HG03066 (cell line): ENCODE results near the gene PAX2.

Experiments used
- ATAC-seq: cut with Tn5 transposase; IDR thresholded peaks from one replicate; pipeline ENCODE4 v1.9.1; 2021; ENCODE audit warnings: low read depth; ENCODE audit not compliant: unreplicated experiment

Gene PAX2

DNA sequence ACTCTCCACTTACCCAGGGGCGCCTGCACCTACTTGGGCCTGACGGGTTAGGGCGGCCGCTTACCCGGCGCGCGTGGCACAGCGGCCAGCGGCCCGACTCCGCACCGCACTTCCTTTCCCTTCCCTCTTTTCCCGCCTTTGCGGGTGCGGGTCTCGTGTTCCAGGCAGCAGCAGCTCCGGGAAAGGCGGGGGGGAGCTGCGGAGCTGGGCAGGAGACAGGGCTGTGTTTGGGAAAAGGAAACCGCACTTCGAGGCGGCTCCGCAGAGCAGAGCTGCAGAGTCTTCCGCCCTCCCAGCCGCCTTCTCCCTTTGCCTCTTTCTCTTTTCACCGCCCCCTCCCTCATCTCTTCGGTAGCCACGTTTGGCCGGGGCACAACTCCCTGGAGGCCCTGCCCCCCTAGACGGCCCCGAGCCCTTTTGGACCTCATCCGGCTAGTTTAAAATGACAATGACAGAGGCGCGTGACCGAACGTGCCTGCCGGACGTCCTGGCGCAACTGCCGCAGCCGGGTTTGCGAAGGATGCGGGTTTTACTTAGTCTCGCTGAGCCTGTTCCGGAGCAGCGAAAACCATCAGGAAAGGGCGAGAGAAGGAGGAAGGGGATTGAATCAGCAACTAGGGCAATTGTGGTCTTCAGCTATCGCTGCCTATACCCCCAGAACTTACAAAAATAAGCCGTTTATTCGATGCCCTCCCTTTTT lies 7.9 kb upstream of the PAX2 start:
- no peak for ATAC-seq

DNA sequence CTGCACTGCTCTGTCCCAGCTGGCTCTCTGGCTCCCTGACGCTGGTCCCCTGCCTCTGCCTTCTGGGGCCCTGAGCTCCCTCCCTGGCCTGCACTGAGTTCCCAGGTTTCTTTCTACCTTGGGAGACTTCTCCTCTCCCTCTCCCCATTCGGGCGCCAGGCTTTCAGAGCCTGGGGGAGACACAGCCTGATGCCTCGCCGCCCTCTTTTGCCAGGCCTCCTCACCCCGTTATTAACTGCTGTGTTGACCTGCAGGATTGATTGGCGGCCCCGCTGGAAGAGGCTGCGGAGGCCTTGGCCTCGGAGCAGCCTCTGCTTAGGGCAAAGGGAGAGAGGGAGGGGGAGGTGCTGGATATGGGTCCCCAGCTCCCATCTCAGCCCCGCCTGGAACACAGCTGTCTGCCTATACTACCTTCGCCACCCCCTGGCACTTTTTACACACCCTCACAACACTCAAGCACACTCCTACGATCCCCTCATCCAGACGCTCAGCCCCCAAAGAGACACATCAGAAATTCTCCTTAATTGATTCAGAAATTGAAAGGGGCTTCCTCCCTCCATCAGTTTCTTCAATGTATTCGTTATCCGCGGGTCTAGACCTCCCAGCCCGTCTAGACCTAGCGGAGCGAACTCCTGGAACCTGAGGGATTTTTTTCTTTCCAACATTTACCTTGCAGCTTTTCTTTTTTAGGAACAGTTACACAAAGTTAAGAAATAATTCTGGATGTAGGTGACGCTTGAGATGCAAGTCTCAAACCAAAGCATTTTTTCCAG lies 7.1 kb upstream of the PAX2 start:
- no peak for ATAC-seq

DNA sequence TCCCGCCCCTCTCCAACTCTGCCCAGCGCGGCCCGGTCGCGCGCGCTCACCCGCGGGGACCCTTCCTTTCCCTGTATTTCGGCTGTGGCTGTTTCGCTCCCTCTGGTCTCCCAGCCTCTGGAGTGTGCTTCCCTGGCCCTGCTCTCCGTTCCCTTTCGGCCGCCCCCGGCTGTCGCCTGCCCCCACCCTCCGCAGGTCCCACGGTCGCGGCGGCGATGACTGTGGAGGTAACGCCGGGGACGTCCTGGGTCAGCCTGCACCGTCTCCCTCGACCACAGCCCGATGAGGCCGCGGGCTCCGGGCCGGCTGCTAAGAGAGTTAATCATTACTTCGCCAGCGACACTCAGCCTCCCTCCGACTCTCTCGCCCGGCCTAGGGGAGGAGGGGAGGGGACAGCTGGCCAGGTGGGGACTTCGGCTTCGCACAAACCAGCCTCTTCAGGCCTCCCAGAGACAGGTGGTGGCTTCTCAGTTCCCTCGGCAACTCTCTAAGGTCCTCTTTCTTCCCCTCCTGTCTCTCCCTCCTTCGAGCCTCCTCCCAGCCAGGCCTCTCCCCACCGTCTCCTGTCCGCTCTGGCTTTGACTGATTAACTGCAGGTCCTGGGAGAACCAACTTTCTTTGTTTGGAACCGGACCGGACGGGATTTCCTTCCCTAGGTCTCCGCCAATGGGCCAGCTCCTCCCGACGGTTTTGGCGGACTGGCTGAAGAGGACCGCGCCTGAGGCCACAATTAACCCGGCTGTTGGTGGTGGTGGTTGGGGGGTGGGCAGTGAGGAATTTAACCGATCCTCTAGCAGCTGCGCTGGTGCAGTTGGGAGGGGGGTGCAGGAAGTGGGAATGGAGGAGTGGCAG lies 5.6 kb upstream of the PAX2 start:
- no peak for ATAC-seq

DNA sequence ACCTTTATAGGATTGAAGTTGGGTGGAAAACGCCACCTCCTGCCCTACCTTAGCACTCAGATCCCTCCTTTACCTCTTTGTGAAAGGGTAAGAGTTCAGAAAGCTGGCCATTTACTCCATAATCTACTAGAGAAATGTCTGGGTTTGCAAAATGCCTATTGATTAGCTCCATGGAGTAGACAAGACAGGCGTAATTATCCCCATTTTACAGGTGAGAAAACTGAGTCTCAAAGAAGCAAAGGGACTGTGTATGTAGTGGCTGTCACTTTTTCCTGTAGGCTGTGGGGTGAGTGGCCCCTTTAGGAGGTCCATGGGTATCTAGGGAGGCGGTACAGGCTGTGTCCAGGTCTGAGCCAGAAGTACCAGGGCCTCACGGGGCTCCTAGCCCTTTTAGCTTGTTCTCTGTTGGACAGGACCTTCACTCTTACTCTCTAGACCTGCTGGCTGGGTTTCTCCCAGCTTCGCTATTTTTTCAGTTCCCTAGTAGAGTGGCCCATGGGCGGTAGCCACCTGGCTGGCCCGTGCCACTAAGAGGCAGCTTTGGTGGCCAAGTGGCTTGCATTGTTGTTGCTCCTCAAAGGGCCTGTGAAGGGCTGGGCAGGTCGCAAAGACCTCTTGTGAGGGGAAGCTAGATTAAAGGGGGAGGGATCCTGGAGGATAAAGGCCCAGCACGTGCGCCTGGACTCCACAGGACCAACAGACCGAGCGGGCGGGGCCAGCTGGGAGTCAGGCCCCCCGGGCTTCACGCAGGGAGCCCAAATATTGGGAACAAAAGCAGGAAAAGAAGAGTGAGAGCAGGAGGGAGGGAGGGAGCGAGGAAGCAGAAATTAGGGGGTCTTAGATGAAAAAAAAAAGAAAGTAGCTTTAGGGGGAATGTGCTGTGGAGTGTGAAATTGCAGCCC lies 4.7 kb upstream of the PAX2 start:
- no peak for ATAC-seq

DNA sequence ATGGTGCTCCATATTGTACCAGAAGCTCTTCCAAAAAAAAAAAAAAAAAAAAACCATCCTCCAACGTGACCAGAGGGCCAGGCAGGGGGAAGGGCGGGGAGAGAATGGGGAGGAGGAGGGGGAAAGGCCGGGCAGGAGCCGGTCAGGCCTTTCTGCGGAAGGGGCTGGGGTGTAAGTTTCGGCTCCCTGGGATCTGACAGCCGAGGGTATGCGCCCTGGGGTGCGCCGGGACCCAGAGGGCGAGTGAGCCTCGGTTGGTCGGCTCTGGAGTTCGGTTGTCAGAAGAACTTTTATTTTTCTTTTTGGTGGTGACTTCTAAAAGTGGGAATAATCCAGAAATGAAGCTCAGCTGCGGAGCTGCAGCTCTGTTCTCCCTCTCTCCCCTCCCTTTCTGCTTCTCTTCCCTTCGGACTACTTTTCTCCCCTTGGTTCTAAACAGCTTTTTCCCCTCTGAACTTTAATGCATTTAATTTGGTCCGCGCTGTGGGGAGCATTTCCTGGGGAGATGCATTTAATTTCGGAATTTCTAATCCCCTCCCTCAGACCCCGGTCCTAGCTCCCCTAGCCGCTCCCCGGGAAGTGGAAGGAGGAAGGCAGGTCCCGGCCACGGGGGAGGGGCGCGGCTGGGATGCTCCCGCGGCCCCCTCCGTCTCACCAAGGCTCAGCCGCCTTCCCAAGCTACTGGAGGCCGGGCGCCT lies 3.9 kb upstream of the PAX2 start:
- no peak for ATAC-seq

DNA sequence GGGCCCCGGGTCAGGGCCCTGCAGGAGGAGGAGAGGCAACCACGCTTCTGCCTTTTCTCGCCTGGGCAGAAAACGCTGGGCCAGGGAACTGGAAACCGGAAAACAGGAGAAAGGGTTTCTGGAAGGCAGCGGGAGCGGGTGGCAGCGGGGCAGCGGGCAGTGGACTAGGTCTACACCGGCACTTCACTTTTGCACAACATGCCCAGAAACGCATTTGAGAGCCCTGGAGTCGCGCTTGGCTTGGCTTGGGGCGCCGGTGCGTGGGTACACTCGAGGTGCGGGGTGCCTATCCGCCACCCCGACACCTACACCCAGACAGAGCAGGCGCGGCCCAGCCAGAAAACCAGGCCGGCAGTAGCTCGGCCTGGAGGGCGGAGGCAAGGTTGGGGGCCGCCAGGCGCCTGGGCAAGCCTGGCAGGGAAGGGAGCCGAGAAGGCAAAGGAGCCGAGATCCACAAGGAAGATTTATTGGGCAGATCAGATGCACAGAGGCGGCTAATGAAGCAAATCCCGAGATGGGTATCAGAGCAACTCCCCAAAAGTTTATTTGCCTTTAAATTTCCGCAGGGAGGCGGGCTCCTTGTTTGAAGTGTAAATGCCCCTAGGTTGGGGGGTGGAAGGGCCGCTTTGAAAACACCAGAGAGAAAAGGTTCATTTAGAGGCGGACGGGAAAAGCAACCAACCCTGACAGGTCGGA lies 3.2 kb upstream of the PAX2 start:
- no peak for ATAC-seq

DNA sequence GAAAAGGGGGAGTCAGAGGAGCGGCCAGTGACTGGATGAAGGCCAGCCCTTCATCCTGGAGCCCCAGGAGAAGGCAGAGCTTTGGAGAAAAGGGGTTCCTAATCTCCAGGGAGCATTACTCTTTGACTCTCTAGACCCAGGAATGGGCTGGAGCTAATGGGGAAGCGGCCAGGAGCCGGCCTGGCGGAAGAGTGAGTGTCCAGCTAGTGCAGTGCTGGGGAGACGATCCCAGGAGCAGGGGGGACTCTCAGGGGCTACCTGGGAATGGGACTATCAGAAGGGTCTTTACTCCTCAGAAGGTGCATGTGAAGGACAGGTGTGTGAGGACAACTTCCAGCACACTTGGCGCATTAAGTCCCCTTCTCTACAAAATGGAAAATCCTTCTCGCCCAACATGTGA lies 2.4 kb upstream of the PAX2 start:
- ATAC-seq, result no peak

DNA sequence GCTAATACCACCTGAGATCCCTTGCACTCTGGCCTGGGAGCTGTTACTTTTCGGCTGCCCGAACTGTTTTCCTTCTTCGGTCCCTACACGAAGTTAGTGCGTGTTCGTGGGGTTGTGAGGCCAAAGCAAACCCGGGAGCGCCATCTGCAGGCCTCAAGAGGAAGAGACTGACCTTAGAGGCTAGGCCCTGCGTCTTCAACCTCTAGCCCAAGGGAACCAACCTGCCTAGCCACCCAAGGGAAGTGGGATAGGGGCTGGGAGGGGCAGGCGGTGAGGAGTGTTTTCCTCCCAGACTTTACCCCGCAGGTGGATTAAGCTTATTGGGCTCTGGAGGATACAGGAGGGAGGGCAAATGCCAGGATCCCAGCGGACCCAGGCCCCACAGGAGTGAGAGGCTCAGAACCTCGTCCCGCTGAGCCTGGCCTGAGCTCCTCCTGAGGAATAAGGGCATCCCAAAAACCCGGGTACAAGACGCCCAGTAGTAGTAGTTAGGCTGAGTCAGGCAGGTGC lies 1.7 kb upstream of the PAX2 start:
- ATAC-seq, result no peak

DNA sequence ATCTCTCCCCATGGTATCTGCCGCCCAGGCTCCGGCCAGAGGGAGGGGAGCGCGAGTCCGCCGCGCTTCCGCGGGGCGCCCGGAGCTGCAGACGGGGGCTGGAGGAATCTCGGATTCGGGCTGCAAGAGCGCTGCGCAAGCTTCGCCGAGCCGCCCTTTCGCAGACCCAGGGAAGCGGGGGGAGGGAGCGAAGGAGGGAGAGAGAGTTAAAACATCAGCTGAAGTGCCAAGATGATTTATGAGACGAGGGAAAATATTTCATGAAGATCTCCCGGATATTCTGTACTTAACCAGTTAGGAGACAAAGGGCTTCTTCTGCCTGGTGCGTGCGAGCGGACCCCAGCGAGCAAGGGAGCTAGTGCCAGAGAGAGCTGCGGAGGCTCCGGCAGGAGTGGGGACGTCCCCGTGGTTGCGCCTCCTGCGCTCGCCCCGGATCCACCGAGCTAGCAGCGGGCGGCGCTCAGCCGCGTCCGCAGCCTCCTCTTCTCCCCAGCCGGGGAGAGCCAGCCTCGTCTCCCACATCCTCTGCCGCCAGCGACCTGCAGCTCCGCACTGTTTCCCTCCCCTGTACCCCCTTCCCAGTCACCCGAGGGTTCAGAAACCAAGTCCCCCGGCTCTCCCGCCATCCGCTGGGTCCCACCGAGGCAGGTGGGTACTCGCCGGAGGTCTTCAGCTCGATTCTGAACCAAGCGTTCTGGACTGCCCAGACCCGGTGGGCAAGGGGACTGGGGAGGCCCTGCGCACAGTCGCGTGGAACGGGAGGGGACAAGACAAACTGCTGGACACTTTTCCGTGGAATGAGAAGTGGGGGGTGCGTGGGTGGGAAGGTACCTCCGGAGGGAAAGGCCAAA lies 1.0 kb upstream of the PAX2 start:
- ATAC-seq, result no peak

DNA sequence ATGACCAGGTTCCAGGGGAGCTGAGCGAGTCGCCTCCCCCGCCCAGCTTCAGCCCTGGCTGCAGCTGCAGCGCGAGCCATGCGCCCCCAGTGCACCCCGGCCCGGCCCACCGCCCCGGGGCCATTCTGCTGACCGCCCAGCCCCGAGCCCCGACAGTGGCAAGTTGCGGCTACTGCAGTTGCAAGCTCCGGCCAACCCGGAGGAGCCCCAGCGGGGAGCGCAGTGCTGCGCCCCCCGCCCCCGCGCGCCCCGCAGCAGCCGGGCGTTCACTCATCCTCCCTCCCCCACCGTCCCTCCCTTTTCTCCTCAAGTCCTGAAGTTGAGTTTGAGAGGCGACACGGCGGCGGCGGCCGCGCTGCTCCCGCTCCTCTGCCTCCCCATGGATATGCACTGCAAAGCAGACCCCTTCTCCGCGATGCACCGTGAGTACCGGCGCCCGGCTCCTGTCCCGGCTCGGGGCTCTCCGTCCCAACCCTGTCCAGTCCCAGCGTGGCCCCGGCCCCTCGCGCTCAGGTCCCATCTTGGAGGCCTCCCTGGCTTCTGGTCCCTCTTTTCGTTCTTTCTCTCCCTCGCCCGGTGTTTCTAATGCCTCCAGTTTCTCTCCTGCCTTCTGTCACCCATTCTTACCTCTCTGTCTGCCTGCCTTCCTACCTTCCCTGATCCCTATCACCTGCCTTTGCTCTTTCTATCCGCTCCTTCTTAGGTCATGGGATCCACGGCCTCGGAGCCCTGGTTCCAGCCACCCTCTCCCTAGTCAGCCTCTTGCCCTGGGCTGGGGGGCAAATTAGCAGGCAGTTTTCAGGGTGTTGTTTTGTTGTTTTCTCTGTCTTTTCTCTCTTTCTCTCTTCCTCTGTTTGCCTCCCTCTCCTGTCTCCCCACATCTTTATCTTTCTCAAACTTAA lies 751 bp downstream of the PAX2 start:
- ATAC-seq, result no peak

DNA sequence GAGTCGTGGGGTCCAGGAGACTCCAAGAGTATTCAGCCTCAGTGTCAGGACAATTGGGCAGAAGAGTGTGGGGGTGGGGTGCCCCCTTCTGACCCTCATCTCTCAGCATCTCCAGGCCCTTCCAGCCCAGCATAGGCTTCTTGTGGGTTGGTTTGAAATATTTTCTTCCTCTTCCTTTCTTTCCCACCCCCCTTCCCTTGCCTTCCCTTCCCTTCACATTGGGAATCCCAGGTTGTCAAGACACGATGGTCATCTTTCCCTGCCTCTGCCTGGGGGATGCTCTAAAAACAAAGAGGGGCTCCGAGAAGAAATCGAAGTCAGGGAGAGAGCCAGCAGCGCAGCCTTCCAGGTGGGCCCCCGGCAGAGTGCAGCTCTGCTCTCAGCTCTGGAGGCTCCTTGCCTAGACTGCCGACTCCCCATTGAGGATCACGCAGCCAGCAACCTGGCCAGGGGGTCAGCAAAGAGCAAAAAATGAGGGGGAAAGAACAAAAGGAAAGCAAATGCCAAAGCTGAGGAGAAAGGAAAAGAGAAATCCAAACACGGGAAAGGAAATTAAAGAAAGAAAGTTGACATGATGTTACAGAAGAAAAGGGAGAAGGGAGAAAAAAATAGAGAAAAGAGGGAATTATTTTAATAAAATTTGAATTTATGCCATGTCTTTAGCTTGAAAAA lies 1.5 kb downstream of the PAX2 start:
- ATAC-seq, result no peak

DNA sequence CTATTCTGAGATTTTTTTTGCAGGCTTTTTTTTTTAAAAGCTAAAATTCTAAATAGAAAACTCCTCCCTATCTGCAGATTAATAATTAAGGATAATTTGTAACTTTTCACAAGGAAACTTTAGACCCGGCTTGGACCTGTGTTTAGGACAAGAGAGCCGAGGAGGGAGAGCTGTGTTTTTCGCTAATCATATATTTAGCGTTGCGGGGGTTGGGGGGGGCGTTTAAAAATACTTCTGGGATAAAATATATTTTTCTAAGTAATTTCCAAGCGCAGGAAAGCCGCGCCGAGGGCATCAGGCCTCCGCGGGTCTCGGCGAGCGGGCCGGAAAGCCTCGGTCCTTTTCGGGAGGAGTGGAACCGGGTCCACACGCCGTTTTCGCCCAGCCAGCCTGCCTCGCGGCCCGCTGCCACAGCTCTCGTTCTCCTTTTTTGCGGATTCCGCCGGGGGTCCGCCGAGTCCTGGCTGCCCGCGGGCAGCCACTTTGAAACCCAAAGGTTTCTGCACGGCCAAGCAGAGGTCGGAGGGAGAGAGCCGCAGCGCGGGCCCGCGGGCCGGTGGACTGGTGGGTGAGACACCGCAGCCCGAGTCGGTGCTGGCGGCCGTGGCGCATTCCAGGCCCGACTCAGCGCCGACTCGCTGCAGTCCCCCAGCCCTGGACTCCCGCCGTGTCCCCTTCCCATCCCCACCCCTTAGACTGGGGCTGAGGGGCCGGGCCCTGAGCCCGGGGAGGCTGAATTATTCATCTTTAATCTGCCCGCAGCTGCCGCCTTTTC lies 2.3 kb downstream of the PAX2 start:
- no peak for ATAC-seq

DNA sequence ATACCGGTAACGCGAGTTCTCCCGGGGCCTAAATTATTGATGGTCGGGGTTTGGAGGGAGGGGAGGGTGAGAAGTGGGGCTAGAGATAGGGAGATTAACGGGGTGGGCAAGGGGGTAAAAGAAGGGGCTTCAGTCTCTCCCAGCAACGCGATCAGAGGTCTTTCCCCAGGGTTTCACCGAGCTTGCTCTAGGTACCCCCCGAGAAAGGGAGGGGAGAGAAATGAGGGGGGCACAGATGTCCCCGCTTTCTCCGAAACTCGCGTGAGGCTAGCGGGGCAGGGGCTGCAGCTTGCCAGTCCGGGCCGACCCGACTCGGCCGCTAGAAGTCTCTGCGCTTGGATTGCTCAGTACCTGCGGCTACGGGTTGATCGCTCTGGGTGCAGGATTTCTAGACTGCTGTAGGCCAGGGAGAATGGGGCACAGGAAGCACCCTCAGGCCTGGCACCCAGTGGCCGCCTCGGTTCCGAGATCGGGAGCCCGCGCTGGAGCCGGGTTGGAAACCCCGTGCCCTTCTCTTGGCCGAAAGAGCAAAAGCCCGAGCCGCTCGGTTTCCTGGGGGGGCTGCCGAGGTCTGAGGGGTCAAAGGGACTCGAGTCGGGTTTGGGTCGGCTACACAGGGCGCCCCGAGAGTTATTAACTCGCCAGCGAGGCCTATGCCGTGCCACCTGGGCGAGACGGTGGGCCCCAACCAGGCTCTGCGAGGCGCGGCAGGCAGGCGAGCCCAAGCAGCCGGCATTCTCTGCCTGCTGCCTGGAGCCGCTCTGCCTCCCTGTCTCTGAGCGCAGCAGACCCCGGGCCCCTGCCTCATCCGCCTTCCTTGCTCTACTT lies 3.1 kb downstream of the PAX2 start:
- no peak for ATAC-seq

DNA sequence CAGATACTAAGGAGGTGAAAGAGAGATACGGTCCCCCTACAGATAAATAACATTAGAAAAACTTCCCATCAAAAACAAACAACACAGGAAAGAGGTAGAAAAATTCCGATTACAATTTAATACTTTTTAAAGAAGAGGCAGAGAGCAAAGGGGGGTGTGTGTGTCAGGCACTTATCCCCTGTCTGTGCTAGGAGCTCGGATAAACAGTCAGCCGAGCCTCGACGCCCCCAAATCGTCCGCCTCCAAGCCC lies 3.6 kb downstream of the PAX2 start:
- ATAC-seq, result no peak
